ENCODE data around the gene PXDN.

PXDN gene

GRCh38 chr2:1746174-1747064 is 2.1 kb upstream of the PXDN start:
- H3K9me3 ChIP-seq: no peaks in the 10 kb centered on the region
- H3K4me3 ChIP-seq (ENCODE audit: low read depth in 1 of 2, low read length in 1 of 2): no peak overlapping the region
- no peak overlapping the region for H3K27ac ChIP-seq
- H3K4me1 ChIP-seq (ENCODE audit: control insufficient read depth in 1 of 2, insufficient read depth in 1 of 2, low read depth in 1 of 2, low read length in 1 of 2): peaks cover 3 to 5% of the 10 kb centered on the region in 2 experiments
- H3K27me3 ChIP-seq: peaks cover 77% of the 10 kb centered on the region
- no peak for TF ChIP-seq CTCF (IDR thresholded peaks at IDR 0.05)
- H3K36me3 ChIP-seq: no peaks in the 10 kb centered on the region

- Histone ChIP-seq H3K4me1 (ENCODE audit: control insufficient read depth in 1 of 2, insufficient read depth in 1 of 2, low read depth in 1 of 2, low read length in 1 of 2) (peaks cover 3 to 5% of the 10 kb centered on the region in 2 experiments), H3K27ac (no peak overlapping the region), H3K36me3 (no peaks in the 10 kb centered on the region), H3K27me3 (peaks cover 75% of the 10 kb centered on the region), H3K4me3 (ENCODE audit: low read depth in 1 of 2, low read length in 1 of 2) (no peak overlapping the region), H3K9me3 (no peaks in the 10 kb centered on the region)
- no peak for TF ChIP-seq CTCF (IDR thresholded peaks at IDR 0.05)
Observed at GRCh38 chr2:1745171-1746023, 1.1 kb upstream of the PXDN start.

GRCh38 chr2:1744151-1744445 is 217 bp downstream of the PXDN start:
- Histone ChIP-seq H3K4me1 (ENCODE audit: control insufficient read depth in 1 of 2, insufficient read depth in 1 of 2, low read depth in 1 of 2, low read length in 1 of 2) (peaks cover 3 to 5% of the 10 kb centered on the region in 2 experiments), H3K4me3 (ENCODE audit: low read depth in 1 of 2, low read length in 1 of 2) (no peak overlapping the region), H3K9me3 (no peaks in the 10 kb centered on the region), H3K27me3 (peaks cover 75% of the 10 kb centered on the region), H3K36me3 (no peaks in the 10 kb centered on the region), H3K27ac (no peak overlapping the region)
- TF ChIP-seq CTCF (IDR thresholded peaks at IDR 0.05): no peak

GRCh38 chr2:1743396-1744150 is 742 bp downstream of the PXDN start:
- H3K27ac ChIP-seq: no peak overlapping the region
- H3K27me3 ChIP-seq: peaks cover 71% of the 10 kb centered on the region
- H3K36me3 ChIP-seq: no peaks in the 10 kb centered on the region
- peak overlapping the region; percentile 25 to 28 for H3K4me3 ChIP-seq (ENCODE audit: low read depth in 1 of 2, low read length in 1 of 2)
- no peak for TF ChIP-seq CTCF (IDR thresholded peaks at IDR 0.05)
- no peaks in the 10 kb centered on the region for H3K9me3 ChIP-seq
- H3K4me1 ChIP-seq (ENCODE audit: control insufficient read depth in 1 of 2, insufficient read depth in 1 of 2, low read depth in 1 of 2, low read length in 1 of 2): peaks cover 3 to 5% of the 10 kb centered on the region in 2 experiments

GRCh38 chr2:1742681-1743395 is 1.5 kb downstream of the PXDN start:
- H3K4me3 ChIP-seq (ENCODE audit: low read depth in 1 of 2, low read length in 1 of 2): peak overlapping the region; percentile 25 to 28
- no peaks in the 10 kb centered on the region for H3K36me3 ChIP-seq
- peaks cover 3 to 5% of the 10 kb centered on the region in 2 experiments for H3K4me1 ChIP-seq (ENCODE audit: control insufficient read depth in 1 of 2, insufficient read depth in 1 of 2, low read depth in 1 of 2, low read length in 1 of 2)
- no peak for TF ChIP-seq CTCF (IDR thresholded peaks at IDR 0.05)
- no peak overlapping the region for H3K27ac ChIP-seq
- no peaks in the 10 kb centered on the region for H3K9me3 ChIP-seq
- peaks cover 69% of the 10 kb centered on the region for H3K27me3 ChIP-seq

Data from neutrophil (primary cell).